GM12878 (cell line): ENCODE measurements around the gene RPL38. TPM values are rescaled to one million over a fixed set of nuclear protein-coding genes. Genes with fewer than 3 reads are reported as not detected.

Experiments used
- BCL3 ChIP-seq: IDR thresholded peaks from 2 replicates; pipeline ENCODE4 v1.6.1; 2011; ENCODE audit warnings: borderline replicate concordance, low read depth, mild to moderate bottlenecking, moderate library complexity, low read length; ENCODE audit not compliant: insufficient read depth, poor library complexity, severe bottlenecking
- BRCA1 ChIP-seq: IDR thresholded peaks from 2 replicates; pipeline ENCODE4 v1.6.1; 2011; ENCODE audit warnings: low read depth, low read length, improper control_type of control experiment
- DPF2 ChIP-seq: fragments of 450-650 bp; IDR thresholded peaks from 2 replicates; pipeline ENCODE4 v1.6.1; 2017; ENCODE audit warnings: mild to moderate bottlenecking
- GATAD2B ChIP-seq: fragments of 450-650 bp; conservative IDR thresholded peaks from 2 replicates; pipeline ENCODE4 v1.6.1; 2017; ENCODE audit warnings: low read depth, mild to moderate bottlenecking, moderate library complexity
- NR2F1 ChIP-seq: fragments of 450-650 bp; conservative IDR thresholded peaks from 2 replicates; pipeline ENCODE4 v1.6.1; 2017; ENCODE audit warnings: mild to moderate bottlenecking
- PRDM15 ChIP-seq: fragments of 450-650 bp; formaldehyde crosslinking; IDR thresholded peaks from 2 replicates; pipeline ENCODE4 v1.4.0; 2020; ENCODE audit warnings: mild to moderate bottlenecking, moderate library complexity
- RELB ChIP-seq: fragments of 450-650 bp; IDR thresholded peaks from 2 replicates; pipeline ENCODE4 v1.6.1; 2017; ENCODE audit warnings: low read depth, mild to moderate bottlenecking, moderate library complexity
- SP1 ChIP-seq: IDR thresholded peaks from one replicate; pipeline ENCODE4 v1.6.1; 2011; ENCODE audit warnings: low read depth, low read length
- TARDBP ChIP-seq: IDR thresholded peaks from 2 replicates; pipeline ENCODE4 v1.6.1; 2016; ENCODE audit warnings: borderline replicate concordance
- USF1 ChIP-seq: IDR thresholded peaks from 2 replicates; pipeline ENCODE4 v1.6.1; 2011; ENCODE audit warnings: borderline replicate concordance, low read depth, mild to moderate bottlenecking, moderate library complexity, mixed read lengths, low read length; ENCODE audit not compliant: insufficient read depth; ENCODE audit errors: extremely low read length
- ZNF622 ChIP-seq: fragments of 450-650 bp; IDR thresholded peaks from 2 replicates; pipeline ENCODE4 v1.6.1; 2017; ENCODE audit warnings: mild to moderate bottlenecking, inconsistent platforms
- ZZZ3 ChIP-seq: IDR thresholded peaks from 2 replicates; pipeline ENCODE4 v1.6.1; 2011; ENCODE audit warnings: low read depth; ENCODE audit not compliant: control insufficient read depth, insufficient read length
- polyA plus RNA-seq, 11 experiments: library from polyadenylated mRNA; depleted of rRNA in 4 of 11; unstranded in 6 of 11; stranded (reverse) in 5 of 11; fragments of >200 nt; fragmentation: Nextera tagmentation in 4 of 11; fragmentation: Illumina TruSeq in 1 of 11; extraction: Ambion mirVana in 4 of 11; extraction: Trizol in 1 of 11; gene quantifications; 1 replicate in 1 of 11; 2 replicates in 10 of 11; pipeline versions ENCODE4 v1.2.1 to v1.2.3, GENCODE V29; 2011 to 2016; ENCODE audit warnings: inconsistent platforms in 2 of 11, missing spikeins in 2 of 11, low read depth in 1 of 11
- total RNA-seq, 4 experiments: library from RNA; depleted of rRNA in 3 of 4; stranded (reverse); fragments of >200 nt in 3 of 4; fragmentation: Illumina TruSeq in 1 of 4; extraction: Trizol in 1 of 4; gene quantifications; 2 replicates each; pipeline versions ENCODE4 v1.2.1 to v1.2.3, GENCODE V29; 2013 to 2021
- TF ChIP-seq, protein P1 (sequence below): fragments of 450-650 bp; IDR thresholded peaks from 2 replicates; pipeline ENCODE4 v1.6.1; 2017; ENCODE audit warnings: antibody characterized with exemption, mild to moderate bottlenecking, moderate library complexity
- TF ChIP-seq, protein P2 (sequence below): fragments of 150-350 bp; IDR thresholded peaks from 2 replicates; pipeline ENCODE4 v1.6.1; 2016; ENCODE audit warnings: low read depth, low read length

The RPL38 gene
- total and polyA plus RNA-seq, 10 of the 15 experiments (the other 5 are each of a cell fraction or from before 2014, with no cell fraction given): 1,318 to 4,938 (median 2,673) TPM

DNA sequence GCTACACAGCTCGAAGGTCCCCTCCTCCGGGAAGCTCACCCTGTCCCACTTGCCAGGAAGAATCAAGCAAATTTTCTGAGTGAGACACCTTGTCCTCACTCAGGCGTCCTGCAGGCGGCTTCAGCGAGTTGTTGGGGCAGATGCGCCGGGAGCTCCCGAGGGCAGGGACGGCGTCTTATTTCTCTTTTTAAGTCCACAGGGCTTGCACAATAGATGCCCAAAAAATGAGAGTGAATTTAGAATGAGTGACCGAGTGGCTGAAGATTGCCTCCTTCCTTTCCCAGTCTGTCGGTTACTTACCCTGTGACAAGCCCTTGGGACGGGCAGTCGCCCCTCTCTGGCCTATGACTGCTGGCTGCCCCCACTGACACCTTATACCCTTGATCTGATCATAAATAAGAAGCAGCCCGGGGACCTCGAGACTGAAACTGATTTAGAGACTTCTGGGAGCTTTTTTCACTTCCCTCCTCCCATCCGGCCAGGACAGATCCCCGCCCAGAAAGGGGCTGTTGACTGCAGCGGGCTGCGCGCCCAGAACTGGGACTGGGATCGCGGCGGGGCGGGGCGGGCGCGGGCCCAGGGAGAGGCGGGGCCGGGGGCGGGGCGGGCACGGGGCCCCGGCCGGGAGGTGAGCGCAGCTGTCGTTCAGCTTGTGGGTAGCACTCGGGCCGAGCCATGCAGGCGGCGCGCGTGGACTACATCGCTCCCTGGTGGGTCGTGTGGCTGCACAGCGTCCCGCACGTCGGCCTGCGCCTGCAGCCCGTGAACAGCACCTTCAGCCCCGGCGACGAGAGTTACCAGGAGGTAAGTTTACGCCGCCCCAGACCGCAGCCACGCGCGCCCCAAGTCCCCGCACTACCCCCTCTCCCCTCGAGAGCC is 9.7 kb downstream of the RPL38 start, which contains the start of gene TTYH2 (continued):
- TF ChIP-seq DPF2 (no peak), ZNF622 (no peak), SP1 (no peak), RELB (0 out of 2 replicates have a peak, but pooled peaks have one; percentile 40), PRDM15 (CRISPR knock-in tag) (no peak), BCL3 (no peak), USF1 (no peak), ZZZ3 (no peak), GATAD2B (no peak; the same call in 1 of the 2 replicates), BRCA1 (no peak), NR2F1 (no peak), TARDBP (no peak)
- TF ChIP-seq, protein P1, sequence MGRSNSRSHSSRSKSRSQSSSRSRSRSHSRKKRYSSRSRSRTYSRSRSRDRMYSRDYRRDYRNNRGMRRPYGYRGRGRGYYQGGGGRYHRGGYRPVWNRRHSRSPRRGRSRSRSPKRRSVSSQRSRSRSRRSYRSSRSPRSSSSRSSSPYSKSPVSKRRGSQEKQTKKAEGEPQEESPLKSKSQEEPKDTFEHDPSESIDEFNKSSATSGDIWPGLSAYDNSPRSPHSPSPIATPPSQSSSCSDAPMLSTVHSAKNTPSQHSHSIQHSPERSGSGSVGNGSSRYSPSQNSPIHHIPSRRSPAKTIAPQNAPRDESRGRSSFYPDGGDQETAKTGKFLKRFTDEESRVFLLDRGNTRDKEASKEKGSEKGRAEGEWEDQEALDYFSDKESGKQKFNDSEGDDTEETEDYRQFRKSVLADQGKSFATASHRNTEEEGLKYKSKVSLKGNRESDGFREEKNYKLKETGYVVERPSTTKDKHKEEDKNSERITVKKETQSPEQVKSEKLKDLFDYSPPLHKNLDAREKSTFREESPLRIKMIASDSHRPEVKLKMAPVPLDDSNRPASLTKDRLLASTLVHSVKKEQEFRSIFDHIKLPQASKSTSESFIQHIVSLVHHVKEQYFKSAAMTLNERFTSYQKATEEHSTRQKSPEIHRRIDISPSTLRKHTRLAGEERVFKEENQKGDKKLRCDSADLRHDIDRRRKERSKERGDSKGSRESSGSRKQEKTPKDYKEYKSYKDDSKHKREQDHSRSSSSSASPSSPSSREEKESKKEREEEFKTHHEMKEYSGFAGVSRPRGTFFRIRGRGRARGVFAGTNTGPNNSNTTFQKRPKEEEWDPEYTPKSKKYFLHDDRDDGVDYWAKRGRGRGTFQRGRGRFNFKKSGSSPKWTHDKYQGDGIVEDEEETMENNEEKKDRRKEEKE: no peak
- TF ChIP-seq, protein P2, sequence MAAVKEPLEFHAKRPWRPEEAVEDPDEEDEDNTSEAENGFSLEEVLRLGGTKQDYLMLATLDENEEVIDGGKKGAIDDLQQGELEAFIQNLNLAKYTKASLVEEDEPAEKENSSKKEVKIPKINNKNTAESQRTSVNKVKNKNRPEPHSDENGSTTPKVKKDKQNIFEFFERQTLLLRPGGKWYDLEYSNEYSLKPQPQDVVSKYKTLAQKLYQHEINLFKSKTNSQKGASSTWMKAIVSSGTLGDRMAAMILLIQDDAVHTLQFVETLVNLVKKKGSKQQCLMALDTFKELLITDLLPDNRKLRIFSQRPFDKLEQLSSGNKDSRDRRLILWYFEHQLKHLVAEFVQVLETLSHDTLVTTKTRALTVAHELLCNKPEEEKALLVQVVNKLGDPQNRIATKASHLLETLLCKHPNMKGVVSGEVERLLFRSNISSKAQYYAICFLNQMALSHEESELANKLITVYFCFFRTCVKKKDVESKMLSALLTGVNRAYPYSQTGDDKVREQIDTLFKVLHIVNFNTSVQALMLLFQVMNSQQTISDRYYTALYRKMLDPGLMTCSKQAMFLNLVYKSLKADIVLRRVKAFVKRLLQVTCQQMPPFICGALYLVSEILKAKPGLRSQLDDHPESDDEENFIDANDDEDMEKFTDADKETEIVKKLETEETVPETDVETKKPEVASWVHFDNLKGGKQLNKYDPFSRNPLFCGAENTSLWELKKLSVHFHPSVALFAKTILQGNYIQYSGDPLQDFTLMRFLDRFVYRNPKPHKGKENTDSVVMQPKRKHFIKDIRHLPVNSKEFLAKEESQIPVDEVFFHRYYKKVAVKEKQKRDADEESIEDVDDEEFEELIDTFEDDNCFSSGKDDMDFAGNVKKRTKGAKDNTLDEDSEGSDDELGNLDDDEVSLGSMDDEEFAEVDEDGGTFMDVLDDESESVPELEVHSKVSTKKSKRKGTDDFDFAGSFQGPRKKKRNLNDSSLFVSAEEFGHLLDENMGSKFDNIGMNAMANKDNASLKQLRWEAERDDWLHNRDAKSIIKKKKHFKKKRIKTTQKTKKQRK: no peak
